Left kidney (tissue), 8 donors: ENCODE results near the gene CLCN5. TPM values are rescaled to one million over a fixed set of nuclear protein-coding genes. Genes with fewer than 3 reads are reported as not detected.

Experiments
- DNase-seq: peaks from one replicate; pipeline ENCODE4 v3.0.0-alpha.2; 2013
- long read RNA-seq, 8 donors: transcript quantifications; one replicate each; lab custom pipeline, GENCODE V29; 2026
- polyA plus RNA-seq: library from polyadenylated mRNA; unstranded; fragments of 120-200 nt; gene quantifications from one replicate; pipeline ENCODE4 v1.2.1, GENCODE V29; 2013; ENCODE audit not compliant: insufficient read length

CLCN5 gene
- 105 TPM for polyA plus RNA-seq
- long read RNA-seq, donor 1, transcript CLCN5-204 (12 exons, 2,660 nt): minor isoform, 5 of 16 reads
- long read RNA-seq, donor 1, transcript CLCN5-203 (15 exons, 3,046 nt): major isoform, 6 of 16 reads
- long read RNA-seq, donor 1, partial matches to known transcripts: 5 of 16 reads
- long read RNA-seq, donor 1, other reads (novel, unspliced or antisense): 0 of 16 reads
- long read RNA-seq, donor 2, full-length matches to known transcripts: 7 of 7 reads
- long read RNA-seq, donor 2, partial matches to known transcripts: 0 of 7 reads
- long read RNA-seq, donor 2, other reads (novel, unspliced or antisense): 0 of 7 reads
- long read RNA-seq, donor 3, partial matches to known transcripts: 5 of 8 reads
- long read RNA-seq, donor 3, other reads (novel, unspliced or antisense): 0 of 8 reads
- long read RNA-seq, donor 4: 0 reads
- long read RNA-seq, donor 5, full-length matches to known transcripts: 12 of 12 reads
- long read RNA-seq, donor 5, partial matches to known transcripts: 0 of 12 reads
- long read RNA-seq, donor 5, other reads (novel, unspliced or antisense): 0 of 12 reads
- long read RNA-seq, donor 6, full-length matches to known transcripts: 8 of 8 reads
- long read RNA-seq, donor 6, partial matches to known transcripts: 0 of 8 reads
- long read RNA-seq, donor 6, other reads (novel, unspliced or antisense): 0 of 8 reads
- long read RNA-seq, donor 7, full-length matches to known transcripts: 15 of 15 reads
- long read RNA-seq, donor 7, partial matches to known transcripts: 0 of 15 reads
- long read RNA-seq, donor 7, other reads (novel, unspliced or antisense): 0 of 15 reads
- long read RNA-seq, donor 8, full-length matches to known transcripts: 6 of 6 reads
- long read RNA-seq, donor 8, partial matches to known transcripts: 0 of 6 reads
- long read RNA-seq, donor 8, other reads (novel, unspliced or antisense): 0 of 6 reads

GRCh38 chrX:49922291-49923241, at the start of gene CLCN5:
CLCN5 (plus strand) TSS chrX:49922596; CDS start chrX:49925299, 2,703 bp downstream.
- peak; percentile 93 for DNase-seq

GRCh38 chrX:49876750-49877149, 45.6 kb upstream of the CLCN5 start:
- peak; percentile 49 for DNase-seq

- no peak for DNase-seq
These were observed 44.8 kb upstream of the CLCN5 start for GRCh38 chrX:49877397-49878101.

- no peak for DNase-seq
These were observed 44.1 kb upstream of the CLCN5 start for GRCh38 chrX:49878128-49878833.

- peak; percentile 73 for DNase-seq
These were observed 43.4 kb upstream of the CLCN5 start, which contains the start of gene USP27X for GRCh38 chrX:49878834-49879655. USP27X (plus strand) TSS chrX:49879484; CDS start chrX:49880308, 824 bp downstream.

GRCh38 chrX:49879656-49880277, 42.6 kb upstream of the CLCN5 start:
- no peak for DNase-seq

GRCh38 chrX:49880668-49881067, 41.7 kb upstream of the CLCN5 start:
- DNase-seq: no peak

- DNase-seq: peak; percentile 42
These were observed 38.0 kb upstream of the CLCN5 start for GRCh38 chrX:49884290-49884862.

GRCh38 chrX:49892542-49892941, 29.9 kb upstream of the CLCN5 start:
- DNase-seq: no peak

- DNase-seq: no peak
These were observed 25.4 kb upstream of the CLCN5 start for GRCh38 chrX:49896951-49897350.

- DNase-seq: no peak
These were observed 21.3 kb upstream of the CLCN5 start for GRCh38 chrX:49901048-49901447.

GRCh38 chrX:49910344-49910743, 12.1 kb upstream of the CLCN5 start:
- DNase-seq: no peak

- DNase-seq: no peak
These were observed 10.3 kb upstream of the CLCN5 start for GRCh38 chrX:49912086-49912485.

- no peak for DNase-seq
These were observed 9.5 kb upstream of the CLCN5 start for GRCh38 chrX:49912861-49913260.

GRCh38 chrX:49915361-49916222, 6.8 kb upstream of the CLCN5 start:
- no peak for DNase-seq

GRCh38 chrX:49919617-49920016, 2.8 kb upstream of the CLCN5 start:
- no peak for DNase-seq

GRCh38 chrX:49921109-49921508, 1.3 kb upstream of the CLCN5 start:
- DNase-seq: no peak
